Thymus (tissue), 11 donors: ENCODE measurements around the gene SLC24A1. TPM values are rescaled to one million over a fixed set of nuclear protein-coding genes. Genes with fewer than 3 reads are reported as not detected.
"Not testable (repeated sequence)": the region's sequence is repeated elsewhere in the genome, so short reads cannot be mapped to it uniquely, and the experiment has no call there.

Experiments
- DNase-seq, 9 donors: peaks; one replicate each; pipeline ENCODE4 v3.0.0-alpha.2; 2013; ENCODE audit warnings: low spot score in 9 of 9, low read depth in 6 of 9, missing footprints in 1 of 9
- H3K27ac ChIP-seq, 2 donors: one replicate each; pipeline ENCODE4 v1.5.1; 2013; ENCODE audit warnings: control low read depth in 1 of 2, low read depth in 1 of 2, low read length in 1 of 2, mild to moderate bottlenecking in 1 of 2, moderate library complexity in 1 of 2
- H3K27me3 ChIP-seq, 2 donors: one replicate each; pipeline ENCODE4 v1.5.1; 2013; ENCODE audit warnings: low read length in 1 of 2; ENCODE audit not compliant: control insufficient read depth in 2 of 2, insufficient read depth in 1 of 2
- H3K36me3 ChIP-seq, 2 donors: one replicate each; pipeline ENCODE4 v1.5.1; 2013; ENCODE audit warnings: low read length in 1 of 2, mild to moderate bottlenecking in 1 of 2, moderate library complexity in 1 of 2; ENCODE audit not compliant: control insufficient read depth in 2 of 2, insufficient read depth in 2 of 2
- H3K4me1 ChIP-seq, 2 donors: one replicate each; pipeline ENCODE4 v1.5.1; 2013; ENCODE audit warnings: low read length in 2 of 2; ENCODE audit not compliant: control insufficient read depth in 2 of 2, insufficient read depth in 2 of 2
- H3K4me3 ChIP-seq, 2 donors: one replicate each; pipeline ENCODE4 v1.5.1; 2013; ENCODE audit warnings: low read length in 2 of 2, control low read depth in 1 of 2, mild to moderate bottlenecking in 1 of 2
- H3K9me3 ChIP-seq, 2 donors: one replicate each; pipeline ENCODE4 v1.5.1; 2013; ENCODE audit warnings: low read length in 1 of 2, mild to moderate bottlenecking in 1 of 2; ENCODE audit not compliant: control insufficient read depth in 2 of 2, insufficient read depth in 1 of 2
- WGBS: extraction: QIAGEN DNeasy Blood & Tissue Kit; methylation state at CpG from one replicate; pipeline ENCODE4 v1.1.7; 2013; 5-methylcytosine and 5-hydroxymethylcytosine counted together
- polyA plus RNA-seq: library from polyadenylated mRNA; stranded (reverse); fragments of 200-250 nt; gene quantifications from one replicate; pipeline ENCODE4 v1.2.3, GENCODE V29; 2013
- total RNA-seq: library from RNA; stranded (reverse); fragments of 120-200 nt; gene quantifications from one replicate; pipeline ENCODE4 v1.2.4, GENCODE V29; 2013
- donor health status: healthy.

Gene SLC24A1
- total and polyA plus RNA-seq, 2 donors = 3.6 to 5.2 TPM

DNA sequence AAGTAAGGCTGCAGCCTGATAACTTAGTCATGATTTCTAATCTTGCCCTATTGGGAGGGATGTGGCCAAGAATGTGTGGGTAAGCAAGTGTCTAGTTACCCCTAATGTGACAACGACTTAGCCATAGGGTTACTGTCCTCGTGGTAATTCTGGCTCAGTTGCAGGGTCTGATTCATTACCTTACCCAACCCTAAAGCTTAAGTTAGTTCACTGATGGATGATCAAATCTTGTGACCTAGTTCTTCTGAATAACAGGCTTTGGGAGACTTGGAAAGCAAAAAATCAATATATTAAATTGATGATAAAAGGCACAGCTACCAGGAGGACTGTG is 9.2 kb upstream of the SLC24A1 start:
- 94% methylated on average over 2 of the region's 2 CpGs for WGBS
- Histone ChIP-seq H3K27me3 (no peaks in the 10 kb centered on the region), H3K27ac (no peak overlapping the region), H3K4me3 (no peak overlapping the region), H3K9me3 (no peaks in the 10 kb centered on the region), H3K4me1 (peaks cover 5 to 23% of the 10 kb centered on the region in 2 donors), H3K36me3 (no peaks in the 10 kb centered on the region)
- DNase-seq = no peak

DNA sequence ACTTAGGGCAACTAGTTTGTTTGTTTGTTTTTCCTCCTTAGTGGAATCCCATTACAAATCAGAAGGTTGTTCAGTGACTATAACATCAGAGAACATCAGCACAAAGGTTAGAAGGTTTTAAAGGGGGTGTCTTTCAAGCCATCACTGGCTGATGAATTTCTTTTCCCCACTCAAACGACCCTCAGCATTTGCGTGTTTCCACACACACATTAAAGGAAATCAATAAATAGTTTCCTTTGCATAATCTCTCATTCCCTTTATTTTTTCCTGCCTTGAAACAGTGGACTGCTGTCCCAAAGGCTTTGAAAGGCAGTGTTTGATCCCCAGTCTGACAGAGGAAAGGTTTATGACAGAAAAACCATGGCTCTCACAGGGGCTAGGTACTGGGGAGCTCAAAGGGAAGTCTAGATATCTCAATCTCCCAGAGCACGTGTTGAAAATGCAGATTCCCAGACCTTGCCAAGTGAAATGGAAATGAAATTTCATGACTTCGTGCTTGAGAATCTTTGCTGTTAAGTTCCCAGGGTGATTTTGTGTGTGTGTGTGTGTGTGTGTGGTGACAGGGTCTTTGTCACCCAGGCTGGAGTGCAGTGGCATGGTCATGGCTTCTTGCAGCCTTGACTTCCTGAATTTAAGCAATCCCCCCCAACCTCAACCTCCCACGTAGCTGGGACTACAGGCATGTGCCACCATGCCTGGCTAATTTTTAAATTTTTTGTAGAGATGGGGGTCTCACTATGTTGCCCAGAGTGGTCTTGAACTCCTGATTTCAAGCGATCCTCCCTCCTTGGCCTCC is 8.6 kb upstream of the SLC24A1 start:
- H3K27ac ChIP-seq = no peak overlapping the region
- no peak for DNase-seq
- H3K9me3 ChIP-seq = no peaks in the 10 kb centered on the region
- H3K4me1 ChIP-seq = peaks cover 5 to 23% of the 10 kb centered on the region in 2 donors
- H3K27me3 ChIP-seq = no peaks in the 10 kb centered on the region
- no peak overlapping the region for H3K4me3 ChIP-seq
- H3K36me3 ChIP-seq = no peaks in the 10 kb centered on the region
- WGBS = 82% methylated on average over 6 of the region's 6 CpGs

DNA sequence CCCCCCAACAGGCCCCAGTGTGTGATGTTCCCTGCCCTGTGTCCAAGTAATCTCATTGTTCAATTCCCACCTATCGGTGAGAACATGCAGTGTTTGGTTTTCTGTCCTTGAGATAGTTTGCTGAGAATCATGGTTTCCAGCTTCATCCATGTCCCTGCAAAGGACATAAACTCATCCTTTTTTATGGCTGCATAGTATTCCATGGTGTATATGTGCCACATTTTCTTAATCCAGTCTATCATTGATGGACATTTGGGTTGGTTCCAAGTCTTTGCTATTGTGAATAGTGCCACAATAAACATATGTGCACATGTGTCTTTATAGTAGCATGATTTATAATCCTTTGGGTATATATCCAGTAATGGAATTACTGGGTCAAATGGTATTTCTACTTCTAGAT is 5.9 kb upstream of the SLC24A1 start:
- not testable (repeated sequence) for H3K27ac ChIP-seq, H3K36me3 ChIP-seq, DNase-seq, H3K9me3 ChIP-seq, H3K4me3 ChIP-seq, H3K27me3 ChIP-seq
- peaks cover 0 to 11% of the 10 kb centered on the region in 2 donors for H3K4me1 ChIP-seq
- 100% methylated on average over 1 of the region's 1 CpG for WGBS

DNA sequence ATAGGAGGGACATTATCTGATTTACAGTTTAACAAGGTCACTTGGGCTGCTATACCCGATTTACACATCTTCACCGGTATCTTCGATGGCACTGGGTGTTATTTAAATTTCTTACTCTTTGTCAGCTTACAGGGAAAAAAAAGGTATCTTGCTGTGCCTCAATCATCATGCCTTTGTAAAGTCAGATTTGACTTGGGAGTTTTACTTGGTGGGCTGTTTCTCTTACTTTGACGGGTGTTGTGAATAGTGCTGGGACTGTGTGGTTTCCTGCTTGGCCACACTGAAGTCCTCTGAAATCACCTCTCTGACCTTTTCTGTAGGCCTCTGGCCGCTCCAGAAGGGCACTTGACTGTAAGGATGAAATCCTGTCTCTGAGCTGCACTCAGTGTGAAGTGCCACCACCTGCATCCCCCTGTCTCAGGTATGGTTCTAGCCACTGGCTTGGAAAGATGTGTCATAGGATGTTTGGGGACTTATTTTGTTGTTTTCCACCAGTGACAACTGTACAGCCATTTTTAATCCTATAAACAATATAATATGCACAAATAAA is 3.1 kb upstream of the SLC24A1 start:
- H3K27ac ChIP-seq = no peak overlapping the region
- H3K4me3 ChIP-seq = no peak overlapping the region
- no peaks in the 10 kb centered on the region for H3K36me3 ChIP-seq
- no peak for DNase-seq
- no peaks in the 10 kb centered on the region for H3K27me3 ChIP-seq
- no peaks in the 10 kb centered on the region for H3K9me3 ChIP-seq
- no peaks in the 10 kb centered on the region for H3K4me1 ChIP-seq
- WGBS = 88% methylated on average over 5 of the region's 5 CpGs

DNA sequence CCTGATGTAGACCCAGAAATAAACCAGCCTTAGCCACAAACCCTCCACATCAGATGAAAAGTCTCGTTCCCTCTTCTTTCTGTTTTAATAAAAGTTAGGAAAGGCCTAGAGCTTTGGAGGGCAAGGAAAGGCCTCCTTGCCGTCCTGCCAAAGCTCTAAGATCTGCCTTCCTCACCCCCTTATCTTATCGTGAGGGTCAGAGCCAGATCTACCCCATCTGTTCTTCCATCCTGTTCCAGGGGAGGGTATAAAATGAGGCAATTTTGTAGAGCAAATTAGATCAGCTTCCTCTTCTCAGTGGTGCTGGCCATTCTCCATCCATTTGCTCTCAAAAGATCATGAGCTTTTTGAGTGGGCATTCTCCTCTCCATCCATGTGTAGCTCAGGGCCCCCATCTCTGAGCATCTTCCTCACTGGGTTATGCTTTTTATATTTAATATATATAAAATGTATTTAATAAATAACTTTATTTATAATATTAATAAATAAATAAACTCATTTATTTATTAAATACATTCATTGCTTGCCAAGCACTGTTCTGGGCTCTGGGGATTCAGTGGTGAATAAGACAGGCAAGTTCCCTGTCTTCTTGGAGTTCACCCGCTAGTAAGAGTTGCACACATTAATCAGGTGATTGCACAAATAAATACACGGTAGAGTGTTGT is 2.0 kb upstream of the SLC24A1 start:
- Histone ChIP-seq H3K9me3 (no peaks in the 10 kb centered on the region), H3K36me3 (no peaks in the 10 kb centered on the region), H3K27ac (no peak overlapping the region), H3K4me3 (no peak overlapping the region), H3K4me1 (no peaks in the 10 kb centered on the region), H3K27me3 (no peaks in the 10 kb centered on the region)
- 95% methylated on average over 5 of the region's 5 CpGs for WGBS
- DNase-seq = no peak

DNA sequence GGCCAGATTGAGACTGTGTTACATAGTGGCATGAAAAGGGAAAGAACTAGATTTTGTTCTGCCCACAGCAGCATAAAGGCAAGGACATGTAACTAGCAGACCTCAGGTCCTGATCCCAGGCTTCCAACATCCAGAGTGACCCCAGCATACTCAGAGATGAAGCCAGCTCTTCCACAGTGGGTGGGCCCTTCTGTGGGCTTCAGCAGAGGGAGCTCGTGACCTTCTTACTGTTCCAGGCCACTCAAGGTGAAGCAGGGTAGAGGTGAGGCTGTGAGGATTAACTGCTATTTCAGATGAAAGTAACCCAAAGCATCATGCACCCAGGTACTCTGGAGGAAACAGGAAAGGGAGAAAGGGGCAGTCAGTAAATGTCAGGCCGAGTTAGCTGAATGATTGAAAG is 905 bp upstream of the SLC24A1 start:
- Histone ChIP-seq H3K36me3 (no peaks in the 10 kb centered on the region), H3K4me1 (no peaks in the 10 kb centered on the region), H3K4me3 (no peak overlapping the region), H3K27me3 (no peaks in the 10 kb centered on the region), H3K9me3 (no peaks in the 10 kb centered on the region), H3K27ac (no peak overlapping the region)
- DNase-seq = no peak
- 97% methylated on average over 2 of the region's 2 CpGs for WGBS

DNA sequence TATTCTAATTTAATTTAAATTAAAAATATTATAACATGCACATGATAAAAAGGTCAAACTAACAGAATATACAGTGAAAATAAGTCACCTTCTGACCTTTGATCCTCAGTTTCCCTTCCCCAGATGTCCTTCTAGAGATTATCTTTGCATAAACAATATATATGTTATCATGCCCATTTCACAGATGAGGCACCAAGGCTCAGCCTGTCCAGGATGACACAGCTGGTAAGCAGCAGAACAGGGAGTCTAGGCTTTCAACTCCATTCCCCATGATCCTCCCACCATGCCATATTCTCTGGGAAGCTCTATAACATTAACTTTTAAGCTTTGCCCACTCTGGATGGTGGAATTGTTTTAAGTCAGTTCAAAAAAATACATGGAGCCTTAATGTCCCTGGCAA is 1.4 kb downstream of the SLC24A1 start:
- H3K9me3 ChIP-seq = no peaks in the 10 kb centered on the region
- no peaks in the 10 kb centered on the region for H3K27me3 ChIP-seq
- no peak for DNase-seq
- no peaks in the 10 kb centered on the region for H3K36me3 ChIP-seq
- H3K4me3 ChIP-seq = no peak overlapping the region
- H3K4me1 ChIP-seq = no peaks in the 10 kb centered on the region
- H3K27ac ChIP-seq = no peak overlapping the region

DNA sequence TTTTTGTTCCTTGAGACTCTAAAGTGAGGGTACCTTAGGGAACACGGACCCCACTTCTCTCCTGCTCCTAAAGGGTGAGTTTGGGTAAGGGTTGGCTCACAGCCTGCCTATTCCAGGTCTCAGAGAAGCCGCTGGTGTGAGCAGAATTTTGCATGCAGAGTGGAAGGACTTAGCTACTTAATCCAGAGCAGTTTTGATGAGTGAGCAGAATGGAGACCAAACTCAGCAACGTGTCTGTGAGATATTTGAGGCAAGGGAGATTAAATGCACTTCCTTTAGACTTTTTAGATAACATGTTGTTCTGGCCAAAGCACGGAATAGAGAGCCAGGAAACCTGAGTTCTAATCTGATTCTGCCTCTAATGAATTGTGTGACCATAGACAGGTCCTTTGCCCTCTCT is 5.1 kb downstream of the SLC24A1 start:
- no peak for DNase-seq

DNA sequence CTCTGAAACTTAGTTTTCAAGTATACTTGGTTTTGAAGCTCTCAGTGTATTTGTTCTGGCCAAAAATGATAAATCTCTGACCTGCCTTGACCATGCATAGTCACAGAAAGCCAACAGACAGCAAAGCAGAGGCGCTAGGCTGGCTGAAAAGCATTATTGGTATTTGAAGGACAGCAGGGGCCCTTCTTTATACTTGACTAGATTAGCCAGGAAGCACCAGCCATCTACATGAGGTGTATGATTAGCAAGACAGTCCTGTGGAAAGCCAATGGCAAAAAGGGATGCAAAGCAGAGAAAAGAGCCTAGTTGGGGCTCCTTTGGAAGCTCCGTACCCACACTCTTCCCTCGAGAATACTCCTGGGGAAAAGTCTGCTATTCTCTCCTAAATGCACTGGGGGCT is 7.8 kb downstream of the SLC24A1 start:
- 99% methylated on average over 3 of the region's 3 CpGs for WGBS
- no peak overlapping the region for H3K4me3 ChIP-seq
- no peak overlapping the region for H3K27ac ChIP-seq
- no peak for DNase-seq
- H3K36me3 ChIP-seq = no peaks in the 10 kb centered on the region
- H3K4me1 ChIP-seq = no peaks in the 10 kb centered on the region
- no peaks in the 10 kb centered on the region for H3K27me3 ChIP-seq
- H3K9me3 ChIP-seq = no peaks in the 10 kb centered on the region

More for the DNA sequence above, 5.1 kb downstream of the SLC24A1 start:
- no peaks in the 10 kb centered on the region for H3K4me1 ChIP-seq
- no peaks in the 10 kb centered on the region for H3K36me3 ChIP-seq
- H3K27ac ChIP-seq = no peak overlapping the region
- H3K27me3 ChIP-seq = no peaks in the 10 kb centered on the region
- H3K4me3 ChIP-seq = no peak overlapping the region
- H3K9me3 ChIP-seq = no peaks in the 10 kb centered on the region
- WGBS = 91% methylated on average over 4 of the region's 4 CpGs
